Heart left ventricle (tissue), 13 donors: ENCODE data around the gene LPCAT2.

ENCODE experiments used
- CTCF ChIP-seq, 12 donors: fragments of 200-600 bp; sonication (generic) in 4 of 12; IDR thresholded peaks; one replicate each; pipeline versions ENCODE4 v1.5.0 to v1.8.0; 2018 to 2022; ENCODE audit warnings: antibody characterized with exemption in 12 of 12, mild to moderate bottlenecking in 5 of 12
- POLR2A ChIP-seq, 2 donors: fragments of 450-650 bp; IDR thresholded peaks; one replicate each; pipeline ENCODE4 v1.6.1; 2017; ENCODE audit warnings: antibody characterized with exemption in 2 of 2, mild to moderate bottlenecking in 2 of 2, moderate library complexity in 2 of 2
- donor health status: ischemic (EF 13 %, LVEDD 7.1; RV severe dilation, severe dysfunction).
- donor health status: DM: no; HTN: yes; CAD: no.
- donor health status: DM: no; HTN: no; CAD: no.
- donor health status: ischemic (EF 25% LVEDD 6.9; RV normal size, moderate dysfunction).
- donor health status: ischemic (EF 25% LVEDD 5.7; RV mildly dilated, moderate dysfunction).
- donor health status: ischemic (EF 35%, LVEDD 5.7; RV mildly dilated, moderate dysfunction).
- donor health status: nonischemic (EF 11% LVEDD 7.7; RV severe dilation, severe dysfunction).
- donor health status: DM: yes; HTN: yes; CAD: no.
- donor health status: PGD.
- donor health status: ischemic (EF 29% LVEDD 5.4; RV normal size, mild dysfunction).
- donor health status: nonischemic (EF 23%, LVEDD 6.1; RV moderate dilation, normal function).

DNA sequence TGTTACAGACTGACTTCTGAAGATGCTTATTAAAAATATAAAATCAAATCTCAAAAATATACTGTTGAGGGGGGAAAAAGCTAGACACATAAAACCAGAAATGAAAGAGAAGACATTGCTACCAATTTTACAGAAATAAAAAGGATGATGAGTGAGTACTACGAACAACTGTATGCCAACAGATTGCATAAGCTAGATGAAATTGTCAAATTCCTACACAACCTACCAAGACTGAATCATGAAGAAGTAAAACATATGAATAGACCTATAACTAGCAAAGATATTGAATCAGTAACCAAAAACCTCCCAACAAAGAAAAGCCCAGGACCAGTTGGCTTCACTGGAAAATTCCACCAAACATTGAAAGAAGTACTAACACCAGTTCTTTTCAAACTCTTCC, 54.1 kb downstream of the LPCAT2 start:
- TF ChIP-seq CTCF (IDR thresholded peaks at IDR 0.05) (no peak), POLR2A (IDR thresholded peaks at IDR 0.05) (no peak)
